GM23338 (cell line): ENCODE measurements around the gene CFAP97D2. TPM values are rescaled to one million over a fixed set of nuclear protein-coding genes. Genes with fewer than 3 reads are reported as not detected.
"Not testable (repeated sequence)": the region's sequence is repeated elsewhere in the genome, so short reads cannot be mapped to it uniquely, and the experiment has no call there.

ENCODE experiments used
- ATAC-seq: fragments of 200-7000 bp; cut with Tn5 transposase; 3 replicates; pipeline ENCODE4 v1.9.1; 2020
- DNase-seq: peaks from one replicate; pipeline ENCODE4 v3.0.0-alpha.2; 2015; ENCODE audit warnings: low spot score
- H2AFZ ChIP-seq: fragments of 200-600 bp; sonication (generic); 2 replicates; pipeline ENCODE4 v1.8.0; 2016; ENCODE audit warnings: antibody characterized with exemption, mild to moderate bottlenecking, moderate library complexity
- H3F3A ChIP-seq: fragments of 200-600 bp; sonication (generic); replicated peaks from 2 replicates; pipeline ENCODE4 v1.8.0; 2017; ENCODE audit warnings: antibody characterized with exemption, mixed run types, low read depth
- H3K27ac ChIP-seq: fragments of 200-600 bp; sonication (generic); 2 replicates; pipeline ENCODE4 v1.6.1; 2016; ENCODE audit warnings: low read depth
- H3K27me3 ChIP-seq: fragments of 200-600 bp; sonication (generic); 2 replicates; pipeline ENCODE4 v1.8.0; 2016; ENCODE audit warnings: mild to moderate bottlenecking, mixed run types, moderate library complexity; ENCODE audit not compliant: insufficient read depth
- H3K36me3 ChIP-seq: fragments of 200-600 bp; sonication (generic); 2 replicates; pipeline ENCODE4 v1.8.0; 2016; ENCODE audit warnings: mild to moderate bottlenecking; ENCODE audit not compliant: insufficient read depth
- H3K4me1 ChIP-seq: fragments of 200-600 bp; sonication (generic); 2 replicates; pipeline ENCODE4 v1.8.0; 2016; ENCODE audit warnings: mild to moderate bottlenecking, moderate library complexity; ENCODE audit not compliant: insufficient read depth
- H3K4me2 ChIP-seq: fragments of 200-600 bp; sonication (generic); 2 replicates; pipeline ENCODE4 v1.7.1; 2017; ENCODE audit warnings: mixed run types
- H3K4me3 ChIP-seq: fragments of 200-600 bp; sonication (generic); 2 replicates; pipeline ENCODE4 v1.6.1; 2016; ENCODE audit warnings: mixed run types
- H3K79me2 ChIP-seq: fragments of 200-600 bp; sonication (generic); replicated peaks from 2 replicates; pipeline ENCODE4 v1.8.0; 2017; ENCODE audit warnings: mild to moderate bottlenecking; ENCODE audit not compliant: insufficient read depth
- H3K9me2 ChIP-seq: fragments of 200-600 bp; sonication (generic); 2 replicates; pipeline ENCODE4 v1.8.0; 2017; ENCODE audit not compliant: insufficient read depth
- H4K20me1 ChIP-seq: fragments of 200-600 bp; sonication (generic); replicated peaks from 2 replicates; pipeline ENCODE4 v1.8.0; 2017; ENCODE audit warnings: mild to moderate bottlenecking; ENCODE audit not compliant: insufficient read depth
- H3K27ac Mint-ChIP-seq: 2 replicates; pipeline ENCODE4 v1.8.0; 2020; ENCODE audit warnings: inconsistent platforms, mild to moderate bottlenecking, moderate library complexity, mixed read lengths
- H3K27me3 Mint-ChIP-seq: 3 replicates; pipeline ENCODE4 v1.8.0; 2022; ENCODE audit warnings: low read depth, mild to moderate bottlenecking, moderate library complexity, mixed read lengths, inconsistent platforms; ENCODE audit not compliant: insufficient read depth, poor library complexity
- H3K36me3 Mint-ChIP-seq: 3 replicates; pipeline ENCODE4 v1.8.0; 2021; ENCODE audit warnings: low read depth, mild to moderate bottlenecking, inconsistent platforms, moderate library complexity, mixed read lengths
- H3K4me1 Mint-ChIP-seq: 3 replicates; pipeline ENCODE4 v1.8.0; 2020; ENCODE audit warnings: mild to moderate bottlenecking, inconsistent platforms, mixed read lengths
- H3K4me3 Mint-ChIP-seq: 3 replicates; pipeline ENCODE4 v1.8.0; 2021; ENCODE audit warnings: moderate library complexity, mild to moderate bottlenecking, inconsistent platforms, mixed read lengths
- H3K9me3 Mint-ChIP-seq: 3 replicates; pipeline ENCODE4 v1.8.0; 2020; ENCODE audit warnings: moderate library complexity, mild to moderate bottlenecking, inconsistent platforms, mixed read lengths
- CREB1 ChIP-seq: fragments of 250-450 bp; sonication (Bioruptor Pico); IDR thresholded peaks from 2 replicates; pipeline ENCODE4 v1.5.0; 2020; ENCODE audit warnings: low read depth, mild to moderate bottlenecking, moderate library complexity
- CTCF ChIP-seq, 2 experiments: fragments of 200-600 bp in 1 of 2; sonication (generic) in 1 of 2; conservative IDR thresholded peaks; 2 replicates each; pipeline versions ENCODE4 v1.5.1 to v1.6.1; 2016 to 2017; ENCODE audit warnings: antibody characterized with exemption in 2 of 2, low read depth in 2 of 2, mild to moderate bottlenecking in 2 of 2, moderate library complexity in 1 of 2
- EZH2 ChIP-seq: fragments of 200-600 bp; sonication (generic); IDR thresholded peaks from one replicate; pipeline ENCODE4 v1.8.0; 2017; ENCODE audit warnings: antibody characterized with exemption, mild to moderate bottlenecking, low read depth; ENCODE audit not compliant: unreplicated experiment
- EZH2phosphoT487 ChIP-seq: fragments of 200-600 bp; sonication (generic); IDR thresholded peaks from one replicate; pipeline ENCODE4 v1.8.1; 2018; ENCODE audit warnings: antibody characterized with exemption; ENCODE audit not compliant: unreplicated experiment
- JUNB ChIP-seq: IDR thresholded peaks from one replicate; pipeline ENCODE4 v1.6.1; 2016; ENCODE audit warnings: antibody characterized with exemption; ENCODE audit not compliant: unreplicated experiment
- NANOG ChIP-seq: IDR thresholded peaks from 2 replicates; pipeline ENCODE4 v1.6.1; 2016; ENCODE audit warnings: antibody characterized with exemption, borderline replicate concordance
- POLR2AphosphoS5 ChIP-seq: IDR thresholded peaks from 2 replicates; pipeline ENCODE4 v1.6.1; 2016; ENCODE audit warnings: antibody characterized with exemption, low read depth
- STAT1 ChIP-seq: IDR thresholded peaks from one replicate; pipeline ENCODE4 v1.6.1; 2016; ENCODE audit warnings: antibody characterized with exemption; ENCODE audit not compliant: unreplicated experiment
- ZNF114 ChIP-seq: fragments of 250-450 bp; sonication (Bioruptor Pico); IDR thresholded peaks from 2 replicates; pipeline ENCODE4 v1.5.0; 2020; ENCODE audit warnings: mild to moderate bottlenecking, moderate library complexity
- ZNF331 ChIP-seq: fragments of 250-450 bp; sonication (Bioruptor Pico); IDR thresholded peaks from 2 replicates; pipeline ENCODE4 v1.5.0; 2020; ENCODE audit warnings: low read depth, mild to moderate bottlenecking, moderate library complexity
- polyA plus RNA-seq: library from polyadenylated mRNA; unstranded; fragments of >200 nt; fragmentation: Nextera tagmentation; extraction: Ambion mirVana; gene quantifications from 2 replicates; pipeline ENCODE4 v1.2.1, GENCODE V29; 2016
- total RNA-seq: library from RNA; depleted of rRNA; stranded (reverse); fragments of >200 nt; shearing (Covaris generic); gene quantifications from 2 replicates; pipeline ENCODE4 v1.2.3, GENCODE V29; 2014
- TF ChIP-seq, protein P1 (sequence below): IDR thresholded peaks from 2 replicates; pipeline ENCODE4 v1.6.1; 2016; ENCODE audit warnings: antibody characterized with exemption

The CFAP97D2 gene
- total and polyA plus RNA-seq, 2 experiments from 2014 or later: not detected

DNA sequence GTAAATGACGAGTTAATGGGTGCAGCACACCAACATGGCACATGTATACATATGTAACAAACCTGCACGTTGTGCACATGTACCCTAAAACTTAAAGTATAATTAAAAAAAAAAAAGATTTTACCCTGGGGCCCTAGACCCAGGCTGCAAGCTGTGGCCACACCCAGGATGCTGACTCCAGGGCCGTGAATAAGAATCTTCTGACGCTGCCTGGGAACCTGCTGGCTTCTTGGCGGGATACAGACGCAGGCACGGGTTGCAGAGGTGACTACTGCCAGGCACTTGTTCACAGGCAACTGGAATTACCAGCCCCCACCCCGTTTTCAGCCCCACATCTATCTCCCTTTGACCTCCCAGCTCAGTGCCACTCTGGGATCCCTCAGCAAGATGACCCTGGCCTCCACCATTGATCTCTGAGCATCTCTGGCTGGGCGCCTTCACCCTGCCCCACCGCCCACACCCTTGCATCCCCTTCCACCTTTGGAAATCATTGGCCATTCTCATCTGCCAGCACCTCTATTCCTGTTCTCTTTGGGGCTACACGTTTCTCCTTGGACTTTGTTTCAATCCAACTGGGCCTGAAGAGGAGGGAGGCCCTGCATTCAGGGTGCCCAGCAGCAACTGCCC lies 21.1 kb upstream of the CFAP97D2 start:
- Histone ChIP-seq H3F3A (no peaks in the 10 kb centered on the region; the same call in 1 of the 2 replicates), H3K27me3 (no peaks in the 10 kb centered on the region), H3K9me2 (peaks cover 7% of the 10 kb centered on the region; the same call in 1 of the 2 replicates), H3K4me3 (no peak overlapping the region), H2AFZ (no peak overlapping the region), H3K79me2 (no peaks in the 10 kb centered on the region), H3K36me3 (no peaks in the 10 kb centered on the region), H3K27ac (no peak overlapping the region), H4K20me1 (no peaks in the 10 kb centered on the region), H3K4me1 (no peaks in the 10 kb centered on the region), H3K4me2 (no peak overlapping the region)
- Mint-ChIP-seq H3K9me3 (peaks cover 5% of the 10 kb centered on the region; the same call in 1 of the 3 replicates), H3K36me3 (no peaks in the 10 kb centered on the region; the same call in 2 of the 3 replicates), H3K27ac (no peak overlapping the region), H3K4me3 (no peak overlapping the region), H3K4me1 (peaks cover 6% of the 10 kb centered on the region; the same call in 2 of the 3 replicates), H3K27me3 (peaks cover 7% of the 10 kb centered on the region)
- no peak for ATAC-seq
- DNase-seq: no peak
- no peak for TF ChIP-seq CREB1 (CRISPR knock-in tag)
- TF ChIP-seq STAT1: no peak
- TF ChIP-seq JUNB: no peak
- TF ChIP-seq, protein P1, sequence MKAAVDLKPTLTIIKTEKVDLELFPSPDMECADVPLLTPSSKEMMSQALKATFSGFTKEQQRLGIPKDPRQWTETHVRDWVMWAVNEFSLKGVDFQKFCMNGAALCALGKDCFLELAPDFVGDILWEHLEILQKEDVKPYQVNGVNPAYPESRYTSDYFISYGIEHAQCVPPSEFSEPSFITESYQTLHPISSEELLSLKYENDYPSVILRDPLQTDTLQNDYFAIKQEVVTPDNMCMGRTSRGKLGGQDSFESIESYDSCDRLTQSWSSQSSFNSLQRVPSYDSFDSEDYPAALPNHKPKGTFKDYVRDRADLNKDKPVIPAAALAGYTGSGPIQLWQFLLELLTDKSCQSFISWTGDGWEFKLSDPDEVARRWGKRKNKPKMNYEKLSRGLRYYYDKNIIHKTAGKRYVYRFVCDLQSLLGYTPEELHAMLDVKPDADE: no peak
- no peak for TF ChIP-seq EZH2phosphoT487
- no peak for TF ChIP-seq NANOG
- no peak for TF ChIP-seq ZNF114
- no peak for TF ChIP-seq EZH2
- TF ChIP-seq ZNF331 (CRISPR knock-in tag): no peak
- TF ChIP-seq POLR2AphosphoS5: no peak
- TF ChIP-seq CTCF (conservative IDR thresholded peaks at IDR 0.05; ENCODE audit: low read depth in 2 of 2): no peak

DNA sequence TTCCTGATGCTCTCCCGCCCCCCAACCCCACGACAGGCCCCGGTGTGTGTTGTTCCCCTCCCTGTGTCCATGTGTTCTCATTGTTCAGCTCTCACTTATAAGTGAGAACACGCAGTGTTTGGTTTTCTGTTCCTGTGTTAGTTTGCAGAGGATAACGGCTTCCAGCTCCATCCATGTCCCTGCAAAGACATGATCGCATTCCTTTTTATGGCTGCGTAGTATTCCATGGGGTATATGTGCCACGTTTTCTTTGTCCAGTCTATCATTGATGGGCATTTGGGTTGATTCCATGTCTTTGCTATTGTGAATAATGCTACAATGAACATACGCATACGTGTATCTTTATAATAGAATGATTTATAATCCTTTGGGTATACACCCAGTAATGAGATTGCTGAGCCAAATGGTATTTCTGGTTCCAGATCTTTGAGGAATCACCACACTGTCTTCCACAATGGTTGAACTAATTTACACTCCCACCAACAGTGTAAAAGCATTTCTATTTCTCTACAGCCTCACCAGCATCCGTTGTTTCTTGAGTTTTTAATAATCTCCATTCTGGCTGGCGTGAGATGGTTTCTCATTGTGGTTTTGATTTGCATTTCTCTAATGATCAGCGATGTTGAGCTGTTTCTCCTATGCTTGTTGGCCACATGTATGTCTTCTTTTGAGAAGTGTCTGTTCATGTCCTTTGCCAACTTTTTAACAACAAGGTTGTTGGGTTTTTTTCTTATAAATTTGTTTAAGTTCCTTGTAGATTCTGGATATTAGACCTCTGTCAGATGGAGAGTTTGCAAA lies 20.0 kb upstream of the CFAP97D2 start:
- not testable (repeated sequence) for H4K20me1 ChIP-seq, H3F3A ChIP-seq, H3K27ac ChIP-seq, H3K9me2 ChIP-seq, H3K27me3 ChIP-seq, H3K4me3 ChIP-seq, H3K36me3 Mint-ChIP-seq, H3K4me1 ChIP-seq, H3K4me3 Mint-ChIP-seq, H2AFZ ChIP-seq, H3K4me2 ChIP-seq, H3K36me3 ChIP-seq, H3K4me1 Mint-ChIP-seq, H3K27me3 Mint-ChIP-seq, H3K79me2 ChIP-seq, ATAC-seq, H3K9me3 Mint-ChIP-seq, H3K27ac Mint-ChIP-seq, DNase-seq
